COLO668 (cell line): ENCODE results near the gene ROBO1.
"Not testable (repeated sequence)": the region's sequence is repeated elsewhere in the genome, so short reads cannot be mapped to it uniquely, and the experiment has no call there.

ENCODE experiments used
- DNase-seq: peaks from one replicate; lab custom pipeline; 2025; ENCODE audit not compliant: unreplicated experiment; lab: John Stamatoyannopoulos, UW

ROBO1 gene

GRCh38 chr3:79767905-79768267, at the start of gene ROBO1:
Gene ROBO1 (minus strand): TSS chr3:79767998.
- DNase-seq: no peak

GRCh38 chr3:79817224-79817623, 49.4 kb upstream of the ROBO1 start:
- no peak for DNase-seq

DNA sequence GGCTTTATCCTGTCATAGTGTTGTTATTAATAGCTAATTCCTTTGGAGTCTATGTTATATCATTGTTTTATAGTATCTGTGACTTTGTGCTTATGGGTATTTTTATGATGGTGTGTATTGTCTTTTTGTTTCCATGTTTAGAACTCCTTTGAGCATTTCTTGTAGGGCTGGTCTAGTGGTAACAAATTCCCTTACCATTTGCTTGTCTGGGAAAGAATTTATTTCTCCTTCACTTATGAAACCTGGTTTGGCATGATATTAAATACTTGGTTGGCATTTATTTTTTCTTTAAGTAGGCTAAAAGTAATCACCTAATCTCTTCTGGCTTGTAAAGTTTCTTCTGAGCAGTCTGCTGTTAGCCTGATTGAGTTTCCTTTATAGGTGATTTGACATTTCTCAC, 47.7 kb upstream of the ROBO1 start:
- DNase-seq: no peak

GRCh38 chr3:79810581-79810980, 42.8 kb upstream of the ROBO1 start:
- DNase-seq: no peak

GRCh38 chr3:79810092-79810491, 42.3 kb upstream of the ROBO1 start:
- no peak for DNase-seq

DNA sequence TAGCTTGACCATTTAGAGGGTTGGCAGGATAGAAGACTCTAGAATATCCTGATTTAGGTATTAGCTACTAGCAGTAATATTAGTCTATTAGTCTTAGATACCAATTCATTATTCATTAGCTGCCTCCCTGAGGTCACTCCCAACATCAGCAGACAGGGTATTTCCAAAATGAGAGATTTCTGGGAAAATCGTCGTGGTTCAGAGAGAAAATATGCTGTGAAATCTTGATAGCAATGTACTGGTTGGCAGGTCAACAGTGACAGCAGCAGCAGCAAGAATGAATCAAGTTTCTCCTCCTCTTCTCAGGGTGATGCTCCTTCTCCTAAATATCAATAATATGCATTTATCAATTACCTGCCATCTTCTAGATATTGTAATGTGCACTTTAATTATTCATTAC, 41.3 kb upstream of the ROBO1 start:
- no peak for DNase-seq

DNA sequence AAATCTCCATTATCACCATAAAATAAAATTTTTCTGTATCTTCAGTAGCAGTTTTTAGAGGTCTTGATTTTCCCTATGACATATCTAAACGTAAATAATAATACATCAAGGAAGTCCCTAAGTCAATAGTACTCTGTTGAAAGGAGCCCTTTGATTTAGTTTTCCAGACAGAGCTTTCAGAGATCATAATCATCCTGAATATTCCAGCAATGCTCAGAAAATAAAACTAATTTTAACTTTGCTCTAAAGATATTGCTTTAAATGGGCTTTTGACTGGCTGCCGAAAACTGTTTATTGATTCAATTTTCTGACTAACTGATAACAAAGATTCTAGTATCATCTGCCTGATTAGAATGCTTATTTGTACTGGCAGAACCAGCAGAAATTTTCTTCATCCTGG, 40.7 kb upstream of the ROBO1 start:
- no peak for DNase-seq

DNA sequence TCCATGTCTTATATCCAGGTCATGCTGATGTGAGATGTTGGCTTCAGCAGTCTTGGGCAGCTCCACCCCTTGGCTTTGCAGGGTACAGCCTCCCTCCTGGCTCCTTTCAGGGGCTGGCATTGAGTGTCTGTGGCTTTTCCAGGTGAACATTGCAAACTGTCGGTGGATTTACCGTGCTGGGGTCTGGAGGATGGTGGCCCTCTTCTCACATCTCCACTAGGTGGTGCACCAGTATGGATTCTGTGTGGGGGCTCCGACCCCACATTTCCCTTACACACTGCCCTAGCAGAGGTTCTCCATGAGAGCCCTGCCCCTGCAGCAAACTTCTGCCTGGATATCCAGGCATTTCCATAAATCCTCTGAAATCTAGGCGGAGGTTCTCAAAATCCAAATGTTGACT, 22.4 kb upstream of the ROBO1 start:
- DNase-seq: not testable (repeated sequence)

DNA sequence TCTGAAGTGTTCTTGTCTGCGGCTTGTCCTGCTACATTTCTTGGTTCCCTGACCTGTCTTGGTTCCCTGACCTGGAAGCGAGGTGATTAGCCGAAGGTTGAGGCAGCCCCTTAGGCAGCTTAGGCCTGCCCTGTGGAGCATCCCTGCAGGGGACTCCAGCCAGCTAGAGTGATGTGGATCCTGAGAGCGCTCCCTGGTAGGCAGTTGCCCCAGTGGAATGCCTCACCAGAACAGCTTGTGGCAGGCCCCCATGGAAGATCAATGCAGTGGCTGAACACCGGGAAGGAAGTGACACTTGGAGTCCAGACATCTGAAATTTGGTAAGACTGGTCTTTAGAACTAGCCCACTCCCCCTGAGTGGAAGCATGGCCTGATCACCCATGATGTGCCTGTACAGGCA, 5.5 kb upstream of the ROBO1 start:
- DNase-seq: no peak

DNA sequence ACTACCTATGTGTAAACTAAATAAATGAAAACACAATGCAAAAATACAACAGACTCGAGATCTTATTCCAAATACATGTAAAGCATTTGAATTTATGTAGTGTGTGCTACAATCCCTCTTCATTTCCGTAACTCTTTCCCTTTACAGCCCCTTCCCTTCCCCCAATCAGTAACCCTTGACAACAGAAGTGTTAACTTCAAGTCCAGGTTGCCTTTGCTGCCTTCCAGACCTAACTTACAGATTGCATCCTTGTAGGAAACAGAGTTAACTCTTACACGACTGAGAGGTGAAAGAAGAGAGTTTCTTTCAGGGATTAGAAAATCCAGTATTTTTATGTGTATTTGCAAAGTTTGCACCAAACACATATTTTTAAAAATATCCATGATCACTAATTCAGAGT, 1.4 kb upstream of the ROBO1 start:
- DNase-seq: no peak

DNA sequence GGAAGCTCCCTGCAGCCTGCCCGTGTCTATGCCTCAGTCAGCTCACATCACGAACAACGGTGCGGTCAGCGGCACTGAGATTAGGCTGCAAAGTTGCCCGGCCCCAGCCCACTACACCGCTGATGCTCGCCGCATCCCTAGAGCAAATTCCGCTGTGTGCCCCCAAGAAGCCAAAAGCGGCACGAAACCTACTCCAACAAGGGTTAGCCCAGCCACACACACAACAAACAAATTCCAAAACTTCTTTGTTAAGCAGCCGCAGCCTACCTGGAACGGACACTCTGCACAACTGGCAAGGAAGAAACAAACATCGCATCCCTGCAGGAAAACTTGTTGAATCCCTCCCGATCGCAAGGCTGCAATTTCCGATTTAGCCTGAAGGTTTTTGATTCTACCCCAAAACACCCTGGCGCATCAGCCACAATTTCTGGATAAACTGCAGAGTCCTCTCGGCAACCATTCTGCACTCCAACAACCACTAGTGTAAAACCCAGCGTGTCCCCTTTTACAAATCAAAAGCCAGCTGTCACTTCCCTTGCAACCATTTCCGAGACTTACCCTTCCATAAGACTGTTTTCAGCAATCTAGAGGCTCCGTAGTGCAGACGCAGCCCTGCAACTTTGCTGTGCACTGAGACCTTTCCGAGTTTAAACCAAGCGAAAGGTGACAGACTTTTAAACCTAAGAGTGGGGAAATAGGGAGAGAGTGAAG, 449 bp downstream of the ROBO1 start:
- no peak for DNase-seq

DNA sequence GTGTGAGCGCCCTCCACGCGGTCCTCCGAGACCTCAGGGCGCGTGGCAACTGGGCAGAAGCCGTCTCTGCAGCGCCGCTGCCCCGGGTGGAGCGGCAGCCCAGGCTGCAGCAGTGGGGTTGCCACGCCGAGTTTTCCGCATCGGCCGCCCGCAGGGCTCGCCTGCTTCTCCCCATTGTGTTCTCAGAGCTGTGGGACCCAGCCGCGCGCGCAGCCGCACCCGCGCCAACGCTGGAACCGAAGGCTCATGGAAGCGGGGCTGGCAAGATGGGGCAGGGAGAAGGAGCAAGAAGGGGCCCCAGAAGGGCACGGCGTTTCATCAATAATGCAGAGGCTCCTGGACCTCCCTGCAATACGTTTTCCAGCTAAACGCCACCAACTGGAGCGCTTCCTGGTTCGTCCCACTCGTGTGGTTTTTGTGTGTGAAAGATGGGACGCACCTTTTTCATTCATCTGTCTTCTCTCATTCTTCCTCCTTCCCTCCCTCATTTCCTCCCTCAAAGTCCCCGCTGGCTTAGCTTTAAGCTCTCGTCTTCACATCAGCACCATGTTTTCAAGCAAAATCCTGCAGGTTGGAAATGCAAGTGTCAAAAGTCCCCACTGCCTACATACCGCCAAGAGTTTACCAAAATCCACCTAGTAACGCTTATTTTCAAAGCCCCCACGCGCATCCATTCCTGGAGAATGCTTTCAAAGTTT, 1.2 kb downstream of the ROBO1 start:
- no peak for DNase-seq

GRCh38 chr3:79765911-79766310, 1.9 kb downstream of the ROBO1 start:
- no peak for DNase-seq

GRCh38 chr3:79761441-79761840, 6.4 kb downstream of the ROBO1 start:
- no peak for DNase-seq

DNA sequence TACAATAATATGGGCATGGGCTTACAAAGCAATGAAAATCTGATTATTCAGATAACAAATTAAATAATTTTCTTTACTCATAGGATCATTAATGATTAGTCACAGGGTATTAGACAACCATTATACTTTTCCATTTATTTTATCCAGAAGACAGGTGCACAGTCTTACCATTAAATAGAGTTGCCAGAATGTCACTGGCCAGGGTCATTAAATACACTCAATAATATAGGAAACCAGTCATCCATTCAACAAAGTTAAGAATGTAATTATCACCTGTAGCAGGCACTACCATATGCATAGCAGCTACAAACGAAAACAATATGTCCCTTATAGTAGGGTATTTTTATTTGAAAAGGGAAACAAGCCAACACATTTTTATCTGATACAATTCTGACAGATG, 16.1 kb downstream of the ROBO1 start:
- DNase-seq: no peak

DNA sequence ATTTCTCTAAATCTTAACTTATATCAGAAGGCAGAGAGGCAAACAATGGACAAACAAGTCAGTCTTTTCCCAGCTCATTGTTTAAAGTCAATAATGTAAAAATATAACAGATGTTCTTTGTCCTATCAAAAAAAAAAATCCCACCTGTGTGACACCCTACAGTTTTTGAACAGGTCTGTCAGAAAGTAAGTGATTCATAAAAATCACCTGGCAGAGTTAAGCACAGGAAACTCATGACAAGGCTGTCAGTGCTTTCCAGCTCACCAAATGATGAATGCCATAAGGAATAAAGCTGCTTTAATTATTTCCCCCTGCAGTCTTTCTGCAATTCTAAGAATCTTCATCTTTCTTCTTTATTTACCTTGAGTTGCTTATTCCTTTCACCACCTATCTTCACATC, 30.3 kb downstream of the ROBO1 start:
- no peak for DNase-seq

- DNase-seq: no peak
Observed at GRCh38 chr3:79729096-79729495, 38.7 kb downstream of the ROBO1 start.

DNA sequence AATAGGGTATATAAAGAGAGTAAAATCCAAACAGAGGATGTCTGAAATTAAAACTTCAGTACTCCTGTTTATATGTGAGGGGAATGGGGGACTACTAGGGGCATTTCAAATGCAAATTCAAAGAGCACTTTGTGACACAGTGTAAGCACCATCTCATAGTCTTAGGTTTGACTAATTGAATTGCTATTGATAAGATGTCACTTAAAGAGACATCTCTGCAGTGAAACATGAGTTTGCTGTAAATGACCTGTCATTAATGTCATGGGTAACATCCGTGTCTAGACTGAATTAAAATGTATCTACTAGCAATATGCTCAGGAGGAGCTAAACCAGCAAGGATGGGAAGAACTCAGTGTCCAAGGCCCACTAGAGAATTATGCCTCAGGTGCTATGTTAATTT, 41.0 kb downstream of the ROBO1 start:
- no peak for DNase-seq

DNA sequence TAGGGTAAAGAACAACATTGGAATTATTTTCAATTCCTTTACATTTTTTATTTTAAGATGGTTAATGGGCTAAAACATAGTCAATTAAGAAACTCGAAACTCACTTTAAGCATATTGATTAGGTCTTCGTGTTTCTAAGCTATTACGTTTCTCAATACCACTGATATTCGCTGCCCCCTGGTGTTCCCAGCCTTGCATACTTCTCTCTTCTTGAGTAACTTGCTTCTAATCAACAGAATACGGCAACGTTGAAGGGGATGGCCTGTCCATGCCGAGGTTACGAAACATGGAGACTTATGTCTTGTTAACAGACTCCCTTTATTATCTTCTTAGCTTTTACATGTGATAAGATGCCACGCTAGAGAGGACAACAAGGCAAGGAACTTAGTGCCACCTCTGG, 43.6 kb downstream of the ROBO1 start:
- DNase-seq: no peak

DNA sequence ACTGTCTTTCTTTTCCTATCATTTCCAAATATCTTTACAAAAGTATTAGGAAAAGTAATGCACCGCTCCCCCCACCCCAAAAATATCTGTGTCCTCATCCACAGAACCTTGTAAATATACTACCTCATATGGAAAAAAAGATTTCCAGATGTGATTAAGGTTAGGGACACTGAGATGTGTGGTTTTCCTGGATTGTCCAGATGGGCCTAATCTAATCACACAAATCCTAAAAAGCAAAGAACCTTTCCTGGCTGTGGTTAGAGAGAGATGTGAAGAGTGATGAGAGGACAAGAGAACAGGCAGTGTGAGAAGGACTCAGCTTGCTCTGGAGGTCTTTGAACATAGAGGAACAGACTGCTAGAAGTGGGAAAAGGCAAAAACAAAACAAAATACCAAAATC, 77.7 kb downstream of the ROBO1 start:
- DNase-seq: no peak

- no peak for DNase-seq
Observed at GRCh38 chr3:79685108-79685507, 82.7 kb downstream of the ROBO1 start.

GRCh38 chr3:79684041-79684440, 83.8 kb downstream of the ROBO1 start:
- DNase-seq: no peak

- DNase-seq: no peak
Observed at GRCh38 chr3:79672731-79673130, 95.1 kb downstream of the ROBO1 start.
